Activated naive CD8-positive, alpha-beta T cell (primary cell): Measurements from ENCODE around the gene TFF1.

Experiments used
- H3K27ac Mint-ChIP-seq: one replicate; pipeline ENCODE4 v1.8.0; 2021; ENCODE audit warnings: mixed read lengths
- H3K27me3 Mint-ChIP-seq: one replicate; pipeline ENCODE4 v1.8.0; 2021; ENCODE audit warnings: mixed read lengths
- H3K36me3 Mint-ChIP-seq: one replicate; pipeline ENCODE4 v1.8.0; 2021; ENCODE audit warnings: mixed read lengths
- H3K4me1 Mint-ChIP-seq: one replicate; pipeline ENCODE4 v1.8.0; 2021; ENCODE audit warnings: low read depth, mixed read lengths
- H3K4me3 Mint-ChIP-seq: one replicate; pipeline ENCODE4 v1.8.0; 2021; ENCODE audit warnings: mild to moderate bottlenecking, mixed read lengths
- H3K9me3 Mint-ChIP-seq: one replicate; pipeline ENCODE4 v1.8.0; 2021; ENCODE audit warnings: low read depth, mixed read lengths

TFF1 gene

DNA sequence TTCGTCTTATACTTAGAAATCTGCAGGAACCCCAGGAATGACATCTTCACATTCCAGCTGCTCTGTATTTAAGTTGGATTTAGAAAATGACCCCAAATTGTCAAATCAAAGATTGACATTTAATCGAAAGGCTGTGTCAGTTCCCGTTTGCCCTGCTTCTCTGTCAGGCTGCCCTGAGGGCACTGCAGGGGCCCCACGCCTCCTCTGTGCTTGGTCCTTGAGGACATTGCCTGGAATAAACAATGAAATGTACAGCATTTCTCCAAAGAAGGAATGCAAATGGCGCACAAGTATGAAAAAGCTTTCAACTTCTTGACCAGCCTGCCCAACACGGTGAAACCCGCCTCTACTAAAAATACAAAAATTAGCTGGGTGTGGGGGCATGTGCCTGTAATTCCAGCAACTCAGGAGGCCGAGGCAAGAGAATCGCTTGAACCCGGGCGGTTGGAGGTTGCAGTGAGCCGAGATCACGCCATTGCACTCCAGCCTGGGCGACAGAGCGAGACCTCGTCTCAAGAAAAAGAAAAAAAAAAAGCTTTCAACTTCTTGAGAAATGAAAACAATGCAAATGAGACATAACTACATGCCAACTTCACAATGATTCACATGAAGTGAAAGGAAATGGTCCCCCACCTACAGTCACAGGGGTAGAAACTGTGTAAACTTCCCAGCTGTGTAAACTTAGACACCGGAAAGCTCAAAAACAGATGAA is 26.6 kb upstream of the TFF1 start:
- Mint-ChIP-seq H3K4me3 (peak overlapping the region; percentile 78), H3K9me3 (no peaks in the 10 kb centered on the region), H3K36me3 (peaks cover 5% of the 10 kb centered on the region), H3K4me1 (peaks cover 69% of the 10 kb centered on the region), H3K27me3 (no peaks in the 10 kb centered on the region), H3K27ac (peak overlapping the region; percentile 86)

DNA sequence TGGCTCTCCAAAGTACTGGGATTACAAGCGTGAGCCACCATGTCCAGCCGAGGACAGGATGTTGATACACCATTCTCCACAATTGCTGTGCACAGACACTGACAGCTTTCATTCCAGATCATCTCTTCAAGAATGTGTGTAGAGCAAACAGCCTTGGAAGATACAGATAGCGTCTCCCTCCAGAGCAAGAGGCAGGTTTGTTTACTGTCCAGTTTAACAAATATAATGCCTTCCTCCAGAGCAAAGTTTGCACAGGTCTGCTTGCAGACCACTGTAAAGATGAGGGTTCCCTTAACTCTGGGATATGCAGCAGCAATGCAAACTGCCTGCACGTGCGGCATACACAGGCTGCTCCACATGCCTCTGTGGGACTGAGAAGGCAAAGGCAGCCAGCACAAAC is 25.0 kb upstream of the TFF1 start:
- no peaks in the 10 kb centered on the region for H3K27me3 Mint-ChIP-seq

DNA sequence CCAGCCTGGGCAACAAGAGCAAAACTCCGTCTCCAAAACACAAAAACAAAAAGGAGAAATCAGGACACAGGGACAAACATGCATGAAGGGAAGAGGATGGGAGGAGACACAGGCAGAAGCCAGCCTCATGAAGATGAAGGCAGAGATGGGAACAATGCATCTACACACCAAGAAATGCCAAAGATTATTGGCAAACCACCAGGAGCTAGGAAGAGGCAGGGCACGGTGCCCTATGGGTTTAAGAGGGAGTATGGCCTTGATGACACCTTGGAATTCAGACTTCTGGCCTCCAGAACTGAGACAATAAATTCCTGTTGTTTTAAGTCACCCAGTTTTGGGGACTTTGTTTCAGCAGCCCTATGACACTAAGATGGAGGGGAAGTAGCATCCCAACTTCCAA is 24.4 kb upstream of the TFF1 start:
- Mint-ChIP-seq H3K4me3 (no peak overlapping the region), H3K9me3 (no peaks in the 10 kb centered on the region), H3K27me3 (no peaks in the 10 kb centered on the region), H3K4me1 (peaks cover 72% of the 10 kb centered on the region), H3K27ac (peak overlapping the region; percentile 54), H3K36me3 (peaks cover 5% of the 10 kb centered on the region)

More for the DNA sequence above, 25.0 kb upstream of the TFF1 start:
- Mint-ChIP-seq H3K36me3 (peaks cover 5% of the 10 kb centered on the region), H3K27ac (peak overlapping the region; percentile 86), H3K4me1 (peaks cover 71% of the 10 kb centered on the region), H3K9me3 (no peaks in the 10 kb centered on the region), H3K4me3 (peak overlapping the region; percentile 20)

DNA sequence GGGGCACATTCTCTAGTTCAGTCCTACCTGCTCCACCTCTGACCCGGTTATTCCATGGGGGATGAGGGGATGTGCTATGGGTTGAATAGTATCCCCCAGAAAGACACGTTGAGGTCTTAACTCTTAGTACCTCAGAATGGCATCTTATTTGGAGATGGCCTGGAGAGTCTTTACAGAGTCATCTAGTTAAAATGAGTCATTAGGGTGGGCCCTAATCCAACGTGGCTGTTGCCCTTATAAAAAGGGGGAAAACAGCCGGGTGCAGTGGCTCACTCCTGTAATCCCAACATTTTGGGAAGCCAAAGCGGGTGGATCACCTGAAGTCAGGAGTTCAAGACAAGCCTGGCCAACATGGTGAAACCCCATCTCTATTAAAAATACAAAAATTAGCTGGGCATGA is 23.9 kb upstream of the TFF1 start:
- Mint-ChIP-seq H3K9me3 (no peaks in the 10 kb centered on the region), H3K4me3 (no peak overlapping the region), H3K27ac (peak overlapping the region; percentile 64), H3K36me3 (peaks cover 5% of the 10 kb centered on the region), H3K27me3 (no peaks in the 10 kb centered on the region), H3K4me1 (peaks cover 76% of the 10 kb centered on the region)

DNA sequence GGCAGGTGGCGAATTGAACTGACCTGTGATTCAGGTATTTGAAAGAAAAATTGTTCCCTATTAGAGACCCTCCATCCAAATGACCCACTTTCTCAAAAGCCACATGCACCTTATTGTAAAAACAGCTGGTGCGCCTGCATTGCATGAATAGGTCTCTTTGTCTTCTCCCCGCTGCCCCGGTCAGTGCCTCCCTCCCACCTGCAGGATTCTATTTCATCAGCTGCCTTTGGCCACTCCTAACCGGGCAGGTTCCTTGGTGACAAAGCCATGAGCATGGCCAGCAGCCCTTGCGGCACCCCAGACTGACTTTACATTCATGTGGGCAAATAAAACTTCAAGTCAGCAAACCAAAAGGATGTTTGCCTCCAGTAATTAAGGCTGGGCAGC is 23.1 kb upstream of the TFF1 start:
- no peak overlapping the region for H3K4me3 Mint-ChIP-seq

DNA sequence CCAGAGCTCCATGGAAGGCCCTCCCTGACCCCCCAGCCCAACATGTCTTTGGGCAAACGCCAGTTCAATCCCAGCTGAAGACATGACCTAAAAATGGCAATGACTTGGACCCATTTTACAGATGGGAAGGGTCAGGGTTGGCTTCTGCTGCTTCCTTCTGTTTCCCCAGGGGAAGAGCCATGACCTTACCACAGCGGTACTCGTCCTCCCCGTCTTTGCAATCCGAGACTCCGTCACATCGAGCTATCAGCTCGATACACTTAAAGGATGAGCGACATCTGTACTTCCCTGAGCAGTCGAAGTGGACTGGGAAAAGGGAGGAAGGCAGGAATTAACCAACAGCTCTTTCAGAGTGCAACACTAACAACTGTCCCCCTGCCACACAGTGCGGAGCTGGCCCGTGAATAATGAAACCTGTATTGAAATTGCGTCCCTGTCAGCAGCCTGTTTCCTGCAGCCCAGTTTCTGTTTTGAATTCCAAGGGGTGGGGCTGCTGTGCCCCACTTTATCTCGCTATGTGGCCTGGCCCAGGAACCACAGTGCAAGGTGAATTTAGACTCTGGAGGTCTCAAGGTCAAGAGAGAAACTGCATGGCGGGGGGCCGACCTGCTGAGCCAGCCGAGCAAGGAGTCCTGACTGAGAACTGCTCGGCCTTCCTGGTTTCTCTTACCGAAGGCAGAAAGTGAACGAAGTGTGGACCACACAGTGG is 22.6 kb upstream of the TFF1 start:
- Mint-ChIP-seq H3K27ac (peak overlapping the region; percentile 22), H3K27me3 (no peaks in the 10 kb centered on the region), H3K4me1 (peaks cover 81% of the 10 kb centered on the region), H3K9me3 (no peaks in the 10 kb centered on the region), H3K4me3 (no peak overlapping the region), H3K36me3 (peaks cover 7% of the 10 kb centered on the region)

More for the DNA sequence above, 23.1 kb upstream of the TFF1 start:
- no peak overlapping the region for H3K27ac Mint-ChIP-seq
- no peaks in the 10 kb centered on the region for H3K27me3 Mint-ChIP-seq
- no peaks in the 10 kb centered on the region for H3K9me3 Mint-ChIP-seq
- peaks cover 7% of the 10 kb centered on the region for H3K36me3 Mint-ChIP-seq
- H3K4me1 Mint-ChIP-seq, result peaks cover 78% of the 10 kb centered on the region

DNA sequence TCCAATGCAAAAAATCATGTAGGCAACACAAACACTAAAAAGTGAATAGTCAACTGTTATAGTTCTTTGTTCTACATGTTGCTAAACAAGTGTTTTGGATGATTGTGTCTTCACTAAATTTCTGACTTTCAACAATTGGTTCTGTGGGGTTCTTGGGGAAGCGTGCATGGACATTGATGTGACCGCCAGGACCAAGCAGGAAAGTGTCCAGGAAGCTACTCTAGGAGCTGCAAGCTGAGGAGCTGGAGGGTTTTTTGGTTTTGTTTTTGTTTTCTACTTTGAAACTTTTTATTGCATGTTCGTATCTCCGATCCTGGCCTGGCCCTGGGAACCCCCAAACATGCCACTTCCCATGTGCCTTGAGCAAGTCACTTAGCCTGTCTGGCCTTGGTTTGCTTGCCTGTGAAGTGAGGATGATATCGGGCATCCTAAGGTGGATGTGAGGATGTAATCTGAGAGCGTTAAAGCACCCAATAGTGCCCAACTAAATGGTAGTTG is 21.6 kb upstream of the TFF1 start:
- H3K4me1 Mint-ChIP-seq, result peaks cover 72% of the 10 kb centered on the region

DNA sequence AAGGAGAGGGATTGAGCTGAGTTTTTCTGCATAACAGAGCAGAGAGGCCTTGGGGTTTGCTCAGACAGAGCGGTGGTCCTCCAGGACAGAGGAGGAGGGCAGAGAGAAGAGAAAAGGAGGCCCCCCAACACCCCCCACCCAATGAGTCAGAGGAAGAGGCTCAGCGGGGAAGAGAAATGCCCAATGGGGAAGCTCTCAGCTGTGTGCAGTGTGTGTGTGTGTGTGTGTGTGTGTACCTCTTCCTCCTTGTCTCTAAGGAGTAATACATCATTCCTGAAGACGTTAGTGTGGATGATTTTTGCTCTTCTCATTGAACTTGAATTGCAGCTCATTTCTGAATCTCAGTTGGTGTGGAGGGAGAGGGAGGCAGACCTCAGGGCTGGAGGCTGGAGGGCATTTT is 20.8 kb upstream of the TFF1 start:
- no peak overlapping the region for H3K4me3 Mint-ChIP-seq
- peaks cover 7% of the 10 kb centered on the region for H3K36me3 Mint-ChIP-seq
- H3K27ac Mint-ChIP-seq, result no peak overlapping the region
- no peaks in the 10 kb centered on the region for H3K27me3 Mint-ChIP-seq
- H3K9me3 Mint-ChIP-seq, result no peaks in the 10 kb centered on the region
- peaks cover 67% of the 10 kb centered on the region for H3K4me1 Mint-ChIP-seq

More for the DNA sequence above, 21.6 kb upstream of the TFF1 start:
- H3K27ac Mint-ChIP-seq, result no peak overlapping the region
- no peaks in the 10 kb centered on the region for H3K9me3 Mint-ChIP-seq
- no peak overlapping the region for H3K4me3 Mint-ChIP-seq
- no peaks in the 10 kb centered on the region for H3K27me3 Mint-ChIP-seq
- H3K36me3 Mint-ChIP-seq, result peaks cover 7% of the 10 kb centered on the region

DNA sequence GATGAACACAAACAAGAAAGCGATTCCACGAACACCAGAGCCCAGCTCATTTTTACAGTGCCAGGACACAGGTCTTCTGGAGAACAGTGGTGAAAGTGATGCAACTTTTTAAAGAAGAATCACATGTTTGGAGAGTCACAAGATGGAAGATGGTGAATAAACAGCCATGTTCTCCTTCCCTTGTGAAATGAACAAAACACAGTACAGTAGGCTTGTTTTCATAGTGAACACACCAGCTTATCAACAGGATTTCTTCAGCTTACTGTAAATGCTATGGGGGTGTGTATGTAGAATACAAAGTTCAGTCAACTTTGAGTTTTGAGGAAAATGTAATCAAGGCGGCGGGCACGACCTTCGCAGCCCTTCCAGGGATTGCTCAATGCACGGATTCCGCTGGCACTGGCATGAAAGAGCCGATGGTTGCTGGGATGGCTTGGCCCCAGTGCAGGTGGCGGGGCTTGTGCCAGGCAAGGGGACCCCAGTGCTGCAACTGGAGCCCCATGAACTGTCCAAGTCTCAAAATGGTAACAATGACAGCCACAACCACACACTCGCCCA is 19.8 kb upstream of the TFF1 start:
- Mint-ChIP-seq H3K4me1 (peaks cover 59% of the 10 kb centered on the region), H3K9me3 (no peaks in the 10 kb centered on the region), H3K27ac (no peak overlapping the region), H3K27me3 (no peaks in the 10 kb centered on the region), H3K36me3 (peaks cover 14% of the 10 kb centered on the region), H3K4me3 (no peak overlapping the region)

DNA sequence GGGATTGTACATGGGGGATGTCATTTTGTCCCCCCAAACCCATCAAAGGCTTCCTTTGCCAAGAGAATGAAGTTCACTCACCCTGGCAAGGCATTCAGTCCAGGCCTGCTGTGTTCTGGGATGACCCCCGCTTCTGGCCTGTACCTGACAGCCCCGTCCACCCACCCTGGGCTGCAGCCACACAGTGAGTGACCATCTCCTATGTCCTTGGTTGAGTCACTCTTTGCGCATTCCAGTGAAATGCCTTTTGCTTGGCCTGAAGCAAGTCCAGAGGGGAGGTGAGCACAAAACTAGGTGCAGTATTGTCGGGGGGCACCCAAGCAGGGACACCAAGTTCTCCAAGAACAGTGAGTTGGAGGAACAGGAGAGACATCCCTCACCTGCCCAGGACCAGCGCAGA is 19.3 kb upstream of the TFF1 start:
- Mint-ChIP-seq H3K4me1 (peaks cover 54% of the 10 kb centered on the region), H3K9me3 (no peaks in the 10 kb centered on the region), H3K36me3 (peaks cover 11% of the 10 kb centered on the region), H3K27ac (no peak overlapping the region), H3K27me3 (no peaks in the 10 kb centered on the region), H3K4me3 (no peak overlapping the region)

DNA sequence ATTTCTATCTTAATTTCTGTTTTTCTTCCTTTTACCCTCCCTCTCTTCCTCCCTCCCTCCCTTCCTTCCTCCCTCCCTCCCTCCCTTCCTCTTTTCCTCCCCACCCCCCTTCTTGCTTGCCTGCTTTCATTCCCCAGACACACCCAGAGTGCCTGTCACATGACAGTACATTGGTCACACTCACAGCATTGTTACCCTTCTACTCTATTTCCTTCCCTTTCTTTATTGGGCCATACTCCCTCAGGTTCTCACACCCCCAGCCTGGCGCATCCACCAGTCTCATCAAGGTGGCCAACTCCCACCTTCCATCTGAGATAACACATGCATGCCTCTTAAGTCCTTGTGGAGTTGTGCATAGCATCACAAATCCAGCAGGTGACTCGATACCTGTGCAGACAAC is 18.7 kb upstream of the TFF1 start:
- Mint-ChIP-seq H3K27me3 (no peaks in the 10 kb centered on the region), H3K27ac (peak overlapping the region; percentile 23), H3K36me3 (peaks cover 9% of the 10 kb centered on the region), H3K4me1 (peaks cover 48% of the 10 kb centered on the region), H3K4me3 (peak overlapping the region; percentile 65), H3K9me3 (no peaks in the 10 kb centered on the region)

DNA sequence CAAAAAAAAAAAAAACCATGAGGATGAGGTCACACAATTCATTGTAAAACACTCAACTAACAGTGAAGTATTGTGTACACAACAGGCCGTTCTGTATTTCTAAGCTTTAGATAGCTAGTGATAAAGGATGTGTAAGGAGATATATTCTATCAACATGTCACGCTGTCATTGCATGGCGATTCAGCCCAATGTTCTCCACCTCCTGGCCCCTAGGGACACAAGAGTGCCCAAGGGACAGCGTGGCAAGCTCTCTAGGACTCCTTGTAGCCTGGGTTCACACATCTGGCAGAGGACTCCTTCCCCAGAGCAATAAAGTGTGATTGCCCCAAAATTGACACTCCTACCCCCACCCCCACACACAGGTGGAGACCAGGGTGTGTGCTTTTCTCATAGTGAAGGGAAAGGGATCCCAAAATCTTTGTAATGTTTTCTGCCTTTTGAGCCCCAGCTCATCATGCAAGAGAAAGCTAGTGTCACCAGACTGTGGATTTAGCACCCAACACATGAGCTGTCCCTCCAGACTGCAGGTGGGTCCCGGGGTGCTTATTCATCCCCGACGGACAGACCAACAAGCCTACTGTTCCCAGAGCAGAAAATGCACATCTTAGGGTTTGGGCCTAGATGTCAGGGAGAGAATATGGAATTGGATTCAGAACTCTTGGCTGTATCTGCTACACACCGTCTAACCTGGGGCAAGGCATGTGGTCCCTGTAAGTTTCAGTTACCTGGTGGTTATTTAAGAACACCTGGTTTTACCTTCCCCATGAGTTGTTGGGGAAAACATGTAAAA is 18.0 kb upstream of the TFF1 start:
- H3K27me3 Mint-ChIP-seq, result no peaks in the 10 kb centered on the region
- peaks cover 42% of the 10 kb centered on the region for H3K4me1 Mint-ChIP-seq
- peaks cover 9% of the 10 kb centered on the region for H3K36me3 Mint-ChIP-seq
- no peak overlapping the region for H3K27ac Mint-ChIP-seq
- H3K9me3 Mint-ChIP-seq, result no peaks in the 10 kb centered on the region
- H3K4me3 Mint-ChIP-seq, result no peak overlapping the region

DNA sequence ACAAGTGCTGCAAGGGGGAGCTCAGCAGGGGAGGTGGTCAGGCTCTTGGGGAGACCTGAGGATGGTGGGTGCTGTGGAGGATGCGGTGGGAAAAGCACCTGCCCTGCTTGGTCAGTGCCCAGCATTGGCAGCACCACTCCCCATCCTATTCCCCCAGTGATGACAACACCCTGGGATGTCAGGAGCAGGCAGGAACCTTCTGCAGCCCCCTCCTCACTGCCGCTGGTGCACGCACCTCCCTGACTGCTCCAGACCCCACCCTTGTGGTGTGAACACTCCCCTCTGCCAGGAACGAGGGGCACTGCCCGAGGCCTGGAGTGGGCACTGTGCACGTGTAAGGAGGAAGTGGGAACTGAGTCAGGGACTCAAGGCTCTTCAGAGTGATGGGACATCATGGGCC is 17.0 kb upstream of the TFF1 start:
- peaks cover 9% of the 10 kb centered on the region for H3K36me3 Mint-ChIP-seq
- H3K9me3 Mint-ChIP-seq, result no peaks in the 10 kb centered on the region
- H3K27ac Mint-ChIP-seq, result no peak overlapping the region
- H3K4me3 Mint-ChIP-seq, result no peak overlapping the region
- peaks cover 34% of the 10 kb centered on the region for H3K4me1 Mint-ChIP-seq
- H3K27me3 Mint-ChIP-seq, result no peaks in the 10 kb centered on the region

DNA sequence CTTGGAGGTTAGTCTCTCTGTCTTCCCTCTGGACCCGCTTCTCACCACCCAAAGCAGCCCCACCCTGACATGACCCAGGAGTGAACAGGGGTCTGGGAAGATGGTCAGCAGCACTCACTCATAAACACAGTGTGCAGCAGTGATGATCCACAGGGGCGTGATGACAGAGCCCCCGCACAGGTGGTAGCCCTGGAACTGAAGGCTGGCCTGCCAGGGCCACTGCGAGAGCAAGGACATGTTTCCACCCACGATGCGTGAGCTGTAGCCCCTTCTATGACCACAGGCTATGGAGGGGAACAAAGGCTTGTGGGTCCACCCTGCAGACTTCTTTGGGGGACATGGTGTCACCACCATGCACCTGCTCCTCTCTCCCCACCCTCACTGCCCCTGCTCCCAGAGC is 16.6 kb upstream of the TFF1 start:
- Mint-ChIP-seq H3K4me3 (no peak overlapping the region), H3K27me3 (no peaks in the 10 kb centered on the region), H3K4me1 (peaks cover 33% of the 10 kb centered on the region), H3K9me3 (no peaks in the 10 kb centered on the region), H3K27ac (no peak overlapping the region), H3K36me3 (peaks cover 9% of the 10 kb centered on the region)
